Heart right ventricle (tissue), 16 donors: ENCODE data around the gene CCDC85C. TPM values are rescaled to one million over a fixed set of nuclear protein-coding genes. Genes with fewer than 3 reads are reported as not detected.
A peak's percentile ranks its signal among the peaks of the same experiment; 100 is the strongest.

Experiments used
- ATAC-seq, 8 donors: fragments of 200-7000 bp; cut with Tn5 transposase; one replicate each; pipeline ENCODE4 v1.9.1; 2020; ENCODE audit warnings: mild to moderate bottlenecking in 8 of 8, moderate library complexity in 8 of 8, moderate number of reproducible peaks in 1 of 8
- DNase-seq, 2 donors: peaks; one replicate each; pipeline ENCODE4 v3.0.0-alpha.2; 2020
- H3K27ac ChIP-seq, 10 donors: fragments of 200-600 bp; sonication (generic) in 2 of 10; one replicate each; pipeline versions ENCODE4 v1.5.0 to v1.8.0; 2020 to 2022; ENCODE audit warnings: mild to moderate bottlenecking in 3 of 10
- H3K27me3 ChIP-seq, 7 donors: fragments of 200-600 bp; one replicate each; pipeline ENCODE4 v1.8.0; 2021 to 2022; ENCODE audit warnings: mild to moderate bottlenecking in 2 of 7
- H3K36me3 ChIP-seq, 9 donors: fragments of 200-600 bp; sonication (generic) in 1 of 9; one replicate each; pipeline versions ENCODE4 v1.5.0 to v1.8.0; 2020 to 2022; ENCODE audit warnings: mild to moderate bottlenecking in 2 of 9
- H3K4me1 ChIP-seq, 9 donors: fragments of 200-600 bp; sonication (generic) in 1 of 9; one replicate each; pipeline versions ENCODE4 v1.5.0 to v1.8.0; 2020 to 2022; ENCODE audit warnings: mild to moderate bottlenecking in 4 of 9
- H3K4me3 ChIP-seq, 10 donors: fragments of 200-600 bp; sonication (generic) in 2 of 10; one replicate each; pipeline versions ENCODE4 v1.5.0 to v1.8.0; 2020 to 2022; ENCODE audit warnings: mild to moderate bottlenecking in 7 of 10, moderate library complexity in 2 of 10
- H3K9me3 ChIP-seq, 11 donors: fragments of 200-600 bp in 10 of 11; sonication (generic) in 2 of 11; one replicate each; pipeline versions ENCODE4 v1.5.0 to v1.8.0; 2013 to 2022; ENCODE audit warnings: mild to moderate bottlenecking in 2 of 11, control low read depth in 1 of 11, moderate library complexity in 1 of 11
- CTCF ChIP-seq, 9 donors: fragments of 200-600 bp; sonication (generic) in 2 of 9; IDR thresholded peaks; one replicate each; pipeline versions ENCODE4 v1.5.0 to v1.8.0; 2021 to 2022; ENCODE audit warnings: antibody characterized with exemption in 9 of 9, mild to moderate bottlenecking in 5 of 9, moderate library complexity in 1 of 9
- WGBS, 2 donors: extraction: QIAGEN DNeasy Blood & Tissue Kit; methylation state at CpG; one replicate each; pipeline ENCODE4 v1.1.7; 2013; ENCODE audit warnings: inconsistent platforms in 1 of 2; 5-methylcytosine and 5-hydroxymethylcytosine counted together
- intact Hi-C, 10 donors: fragments of 100-400 bp; cut with DNase I; formaldehyde crosslinking; loops; one replicate each; pipeline versions ENCODE4 v1.11.1 to v1.14.2; 2022
- polyA plus RNA-seq, 2 donors: library from polyadenylated mRNA; stranded (reverse); fragments of 200-250 nt; gene quantifications; one replicate each; pipeline ENCODE4 v1.2.3, GENCODE V29; 2013
- total RNA-seq, 10 donors: library from RNA; stranded (reverse); fragmentation: NEBNext Ultra II Directional in 3 of 10; extraction: Animal tissue kit (Norgen Biotek cat#: 25700) in 3 of 10; gene quantifications; one replicate each; pipeline versions ENCODE4 v1.2.1 to v1.2.4, GENCODE V29; 2021 to 2023
- donor health status: Arrhythmogenic right ventricular cardiomyopathy.
- donor health status: ischemic (EF 13 %, LVEDD 7.1; RV severe dilation, severe dysfunction).
- donor health status: healthy with polysubstance abuse.
- donor health status: DM: no; HTN: yes; CAD: no.
- donor health status: DM: no; HTN: no; CAD: no.
- donor health status: ischemic (EF 25% LVEDD 6.9; RV normal size, moderate dysfunction).
- donor health status: ischemic (EF 25% LVEDD 5.7; RV mildly dilated, moderate dysfunction).
- donor health status: healthy.
- donor health status: DM: yes; HTN: yes; CAD: no.
- donor health status: Ischemic cardiomyopathy.
- donor health status: ischemic (EF 35%, LVEDD 5.7; RV mildly dilated, moderate dysfunction).
- donor health status: nonischemic (EF 11% LVEDD 7.7; RV severe dilation, severe dysfunction).
- donor health status: DM: yes; HTN: yes; CAD: no.
- donor health status: PGD.
- donor health status: ischemic (EF 29% LVEDD 5.4; RV normal size, mild dysfunction).
- donor health status: nonischemic (EF 23%, LVEDD 6.1; RV moderate dilation, normal function).

The CCDC85C gene
- total and polyA plus RNA-seq, 12 donors: 9.0 to 50.2 (median 31.5) TPM

- H3K27ac ChIP-seq: no peak overlapping the region
- H3K36me3 ChIP-seq: peaks cover 2 to 98% (median 62%) of the 10 kb centered on the region in 9 donors
- TF ChIP-seq CTCF (IDR thresholded peaks at IDR 0.05): no peak
- 83 to 85% methylated on average over 13 of the region's 13 CpGs for WGBS, 2 donors
- H3K9me3 ChIP-seq: no peaks in the 10 kb centered on the region
- no peak for DNase-seq
- no peak overlapping the region for H3K4me3 ChIP-seq
- no peaks in the 10 kb centered on the region for H3K27me3 ChIP-seq
- peak in 1 of 8 donors; percentile 6 for ATAC-seq
- H3K4me1 ChIP-seq: peaks cover 0 to 17% (median 3%) of the 10 kb centered on the region in 9 donors
- intact Hi-C loops: no loop called here
These were observed 96.0 kb downstream of the CCDC85C start for GRCh38 chr14:99507860-99508640.

DNA sequence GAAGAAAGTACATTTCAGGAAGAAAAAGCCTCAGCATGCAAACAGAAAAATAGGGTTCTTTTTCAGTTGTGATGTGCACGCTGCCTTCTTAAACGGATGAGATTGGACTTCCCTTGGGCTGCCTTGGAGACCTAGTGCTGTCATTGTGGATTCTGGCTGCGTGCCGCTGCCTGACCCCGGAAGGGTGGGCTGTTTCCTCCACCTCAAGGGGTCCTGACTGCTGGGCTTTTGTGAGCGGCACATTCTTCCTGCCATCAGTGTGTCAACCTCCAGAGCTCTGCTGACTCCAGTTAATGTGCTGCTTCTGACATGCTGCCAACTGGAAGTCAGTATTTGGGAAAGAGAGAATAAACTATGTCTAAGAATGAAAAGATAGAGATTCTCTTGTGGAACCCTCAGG is 97.7 kb downstream of the CCDC85C start:
- 70 to 74% methylated on average over 6 of the region's 6 CpGs for WGBS, 2 donors
- peaks cover 0 to 8% (median 3%) of the 10 kb centered on the region in 9 donors for H3K4me1 ChIP-seq
- DNase-seq (no peak), ATAC-seq (peak in 1 of 8 donors; percentile 22)
- peaks cover 7 to 98% (median 80%) of the 10 kb centered on the region in 9 donors for H3K36me3 ChIP-seq
- intact Hi-C loops: no loop called here
- no peaks in the 10 kb centered on the region for H3K9me3 ChIP-seq
- no peaks in the 10 kb centered on the region for H3K27me3 ChIP-seq
- H3K4me3 ChIP-seq: no peak overlapping the region
- H3K27ac ChIP-seq: no peak overlapping the region
- no peak for TF ChIP-seq CTCF (IDR thresholded peaks at IDR 0.05)

DNA sequence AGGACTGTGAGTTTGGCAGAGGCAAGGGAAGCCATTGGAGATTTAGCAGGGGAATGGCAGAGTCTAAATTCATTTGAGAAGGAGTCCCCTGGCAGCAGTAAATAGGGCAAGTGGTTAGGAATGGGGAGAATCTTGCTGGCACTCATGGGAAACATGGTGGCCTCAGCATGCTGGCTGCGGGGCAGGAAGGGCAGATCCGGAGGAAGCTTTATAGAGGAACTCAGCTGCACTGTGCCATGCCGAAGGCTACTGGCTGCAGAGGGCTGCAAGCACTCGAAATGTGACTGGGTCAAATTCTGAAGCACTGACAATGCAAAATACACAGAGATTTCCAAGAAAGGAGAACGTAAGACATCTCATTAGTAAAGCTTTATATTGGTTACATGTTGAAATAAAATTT is 98.9 kb downstream of the CCDC85C start:
- 81 to 88% methylated on average over 5 of the region's 5 CpGs for WGBS, 2 donors

DNA sequence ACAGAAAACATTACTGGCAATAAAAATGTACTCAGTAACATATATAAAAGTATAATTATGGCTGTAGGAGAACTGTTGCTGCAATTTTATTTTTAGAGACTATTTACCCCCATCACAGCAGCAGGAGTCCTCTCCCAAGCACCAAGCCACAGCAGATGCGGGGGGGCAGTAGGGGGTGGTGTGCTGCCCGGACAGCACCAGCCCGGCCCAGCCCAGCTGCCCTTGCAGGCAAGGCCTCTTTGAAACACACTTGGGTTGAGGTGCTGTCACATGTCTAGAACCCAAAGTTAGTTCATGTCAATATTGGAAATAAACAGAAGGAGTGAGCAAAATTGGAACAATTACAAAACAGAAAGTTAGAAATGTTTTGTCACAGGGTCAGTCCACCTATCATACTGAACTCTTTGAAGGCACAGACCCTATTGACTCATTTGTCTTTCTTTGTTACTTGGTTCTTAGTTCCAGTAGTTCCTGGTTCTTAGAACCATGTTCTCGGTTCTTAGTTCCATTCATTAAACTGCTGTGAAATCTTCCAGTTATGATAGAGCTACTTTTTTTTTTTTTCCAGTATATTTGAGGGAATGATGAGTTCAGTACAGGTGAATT is 100.1 kb downstream of the CCDC85C start:
- DNase-seq (no peak), ATAC-seq (no peak)
- no peak overlapping the region for H3K4me3 ChIP-seq
- H3K4me1 ChIP-seq: no peaks in the 10 kb centered on the region
- H3K36me3 ChIP-seq: peaks cover 9 to 100% (median 81%) of the 10 kb centered on the region in 9 donors
- intact Hi-C loops: no loop called here
- H3K27ac ChIP-seq: no peak overlapping the region
- WGBS, 2 donors: 90 to 96% methylated on average over 4 of the region's 4 CpGs
- TF ChIP-seq CTCF (IDR thresholded peaks at IDR 0.05): no peak
- H3K9me3 ChIP-seq: no peaks in the 10 kb centered on the region
- no peaks in the 10 kb centered on the region for H3K27me3 ChIP-seq

More for the DNA sequence above, 98.9 kb downstream of the CCDC85C start:
- peaks cover 9 to 100% (median 87%) of the 10 kb centered on the region in 9 donors for H3K36me3 ChIP-seq
- intact Hi-C loops: no loop called here
- no peaks in the 10 kb centered on the region for H3K4me1 ChIP-seq
- H3K9me3 ChIP-seq: no peaks in the 10 kb centered on the region
- H3K4me3 ChIP-seq: no peak overlapping the region
- no peak for TF ChIP-seq CTCF (IDR thresholded peaks at IDR 0.05)
- H3K27ac ChIP-seq: no peak overlapping the region
- ATAC-seq: no peak
- DNase-seq: no peak
- no peaks in the 10 kb centered on the region for H3K27me3 ChIP-seq
